DND-41 (cell line): ENCODE data around the gene VASH2.
A peak's percentile ranks its signal among the peaks of the same experiment; 100 is the strongest.

ENCODE experiments used
- ATAC-seq: fragments of 200-7000 bp; cut with Tn5 transposase; 3 replicates; pipeline ENCODE4 v1.9.1; 2021; ENCODE audit warnings: low read depth; ENCODE audit not compliant: insufficient read depth
- DNase-seq: peaks from one replicate; pipeline ENCODE4 v3.0.0-alpha.2; 2020
- H2AFZ ChIP-seq: 2 replicates; pipeline ENCODE4 v1.6.0; 2012; ENCODE audit warnings: low read depth, low read length
- H3K27ac ChIP-seq: 2 replicates; pipeline ENCODE4 v1.5.1; 2012; ENCODE audit warnings: low read length, inconsistent platforms
- H3K27me3 ChIP-seq: fragments of 200-600 bp; sonication (generic); 2 replicates; pipeline ENCODE4 v1.6.0; 2012; ENCODE audit warnings: low read length, mild to moderate bottlenecking, inconsistent platforms; ENCODE audit not compliant: insufficient read depth, poor library complexity
- H3K36me3 ChIP-seq: 2 replicates; pipeline ENCODE4 v1.5.1; 2012; ENCODE audit warnings: low read length, inconsistent platforms; ENCODE audit not compliant: insufficient read depth
- H3K4me1 ChIP-seq: 2 replicates; pipeline ENCODE4 v1.5.1; 2012; ENCODE audit warnings: mild to moderate bottlenecking, low read length; ENCODE audit not compliant: insufficient read depth
- H3K4me2 ChIP-seq: 2 replicates; pipeline ENCODE4 v1.6.0; 2012; ENCODE audit warnings: mild to moderate bottlenecking, moderate library complexity, low read length, inconsistent platforms; ENCODE audit not compliant: insufficient read depth
- H3K4me3 ChIP-seq, 2 experiments: fragments of 200-600 bp in 1 of 2; shearing (Covaris generic) in 1 of 2; 2 replicates each; pipeline ENCODE4 v1.5.1; 2012 to 2016; ENCODE audit warnings: inconsistent platforms in 2 of 2, low read length in 2 of 2, mild to moderate bottlenecking in 2 of 2, low read depth in 1 of 2, moderate library complexity in 1 of 2
- H3K79me2 ChIP-seq: 2 replicates; pipeline ENCODE4 v1.6.0; 2012; ENCODE audit warnings: low read length, inconsistent platforms; ENCODE audit not compliant: insufficient read depth
- H3K9ac ChIP-seq: 2 replicates; pipeline ENCODE4 v1.6.0; 2012; ENCODE audit warnings: low read depth, mild to moderate bottlenecking, inconsistent platforms, low read length, moderate library complexity
- H3K9me3 ChIP-seq: 2 replicates; pipeline ENCODE4 v1.5.1; 2012; ENCODE audit warnings: low read length, moderate library complexity, mild to moderate bottlenecking, inconsistent platforms; ENCODE audit not compliant: insufficient read depth, severe bottlenecking
- H4K20me1 ChIP-seq: 2 replicates; pipeline ENCODE4 v1.6.0; 2012; ENCODE audit warnings: low read length; ENCODE audit not compliant: insufficient read depth
- CTCF ChIP-seq: IDR thresholded peaks from 2 replicates; pipeline ENCODE4 v1.5.1; 2012; ENCODE audit warnings: borderline replicate concordance, low read length, moderate library complexity, mild to moderate bottlenecking; ENCODE audit not compliant: poor library complexity, severe bottlenecking; ENCODE audit errors: extremely low read depth
- EZH2 ChIP-seq: IDR thresholded peaks from 3 replicates; pipeline ENCODE4 v1.6.1; 2012; ENCODE audit warnings: borderline replicate concordance, low read depth, mild to moderate bottlenecking, moderate library complexity, low read length, inconsistent platforms; ENCODE audit not compliant: severe bottlenecking

The VASH2 gene

DNA sequence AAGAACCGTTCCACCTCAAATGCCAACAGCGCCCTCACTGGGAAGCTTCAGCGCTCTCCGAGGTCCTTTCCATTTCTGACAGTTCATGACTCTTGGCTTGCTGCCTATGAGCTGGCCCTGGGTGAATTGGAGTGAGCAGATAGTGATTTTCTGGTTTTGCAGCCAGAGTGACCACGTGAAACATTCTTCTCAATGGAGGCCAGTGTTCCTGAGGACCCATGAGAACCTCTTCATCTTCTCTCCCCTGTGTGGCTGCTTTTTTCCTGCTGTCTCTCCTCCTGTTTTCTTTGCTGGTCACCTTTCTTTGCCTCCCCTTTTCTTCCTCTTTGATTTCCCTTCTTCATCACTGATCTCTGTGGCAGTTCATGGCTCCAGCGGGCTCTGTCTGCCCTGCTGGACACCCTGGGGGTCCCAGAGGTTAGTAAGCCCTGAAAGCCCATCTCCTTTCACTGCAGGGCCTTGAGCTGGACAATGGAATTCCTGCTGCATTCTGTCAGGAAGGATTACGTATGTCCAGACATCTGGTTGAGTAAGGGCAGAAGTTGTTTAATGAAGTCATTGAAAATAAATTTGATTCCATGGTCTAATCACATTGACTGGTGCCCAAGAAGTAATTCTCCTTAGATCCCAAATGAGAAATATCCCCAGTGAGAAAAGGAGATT, 29.9 kb downstream of the VASH2 start:
- TF ChIP-seq CTCF (peak; percentile 11), EZH2 (no peak)
- no peaks in the 10 kb centered on the region for H4K20me1 ChIP-seq
- no peaks in the 10 kb centered on the region for H3K27me3 ChIP-seq
- H2AFZ ChIP-seq: no peak overlapping the region
- H3K9ac ChIP-seq: no peak overlapping the region
- no peak for DNase-seq
- H3K27ac ChIP-seq: no peak overlapping the region
- H3K4me2 ChIP-seq: no peak overlapping the region
- H3K36me3 ChIP-seq: no peaks in the 10 kb centered on the region
- H3K79me2 ChIP-seq: no peaks in the 10 kb centered on the region
- no peak for ATAC-seq
- H3K4me3 ChIP-seq: no peak overlapping the region
- no peaks in the 10 kb centered on the region for H3K9me3 ChIP-seq
- no peaks in the 10 kb centered on the region for H3K4me1 ChIP-seq

DNA sequence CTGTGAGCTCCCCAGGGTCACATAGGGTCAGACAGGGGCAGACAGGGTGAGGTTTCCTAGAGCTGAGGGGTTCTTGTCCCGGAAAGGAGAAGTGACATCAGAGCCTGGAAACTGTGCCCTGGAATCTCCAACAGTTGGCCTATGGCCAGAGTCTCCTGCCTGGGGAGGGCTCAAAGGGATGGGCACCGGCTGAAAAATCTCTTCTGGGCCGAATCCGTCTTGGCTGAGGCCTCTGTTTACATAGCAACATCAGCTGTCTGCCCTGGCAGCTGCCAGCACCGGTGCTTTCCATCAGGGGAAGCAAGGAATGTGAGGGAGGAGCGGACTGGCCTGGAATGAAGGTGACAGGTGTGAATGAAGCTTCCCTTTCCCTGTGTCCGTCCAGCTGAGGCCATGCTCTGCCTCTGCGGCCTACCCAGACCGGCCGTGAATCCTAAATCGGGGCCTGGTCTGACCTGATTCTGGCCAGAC, 30.7 kb downstream of the VASH2 start:
- H3K9ac ChIP-seq: no peak overlapping the region
- H3K4me2 ChIP-seq: no peak overlapping the region
- no peaks in the 10 kb centered on the region for H3K4me1 ChIP-seq
- no peak overlapping the region for H3K27ac ChIP-seq
- no peak for TF ChIP-seq CTCF
- TF ChIP-seq EZH2: no peak
- H3K4me3 ChIP-seq: no peak overlapping the region
- H3K79me2 ChIP-seq: no peaks in the 10 kb centered on the region
- no peaks in the 10 kb centered on the region for H3K27me3 ChIP-seq
- no peak for ATAC-seq
- DNase-seq: no peak
- no peaks in the 10 kb centered on the region for H4K20me1 ChIP-seq
- H3K9me3 ChIP-seq: no peaks in the 10 kb centered on the region
- no peaks in the 10 kb centered on the region for H3K36me3 ChIP-seq
- no peak overlapping the region for H2AFZ ChIP-seq

DNA sequence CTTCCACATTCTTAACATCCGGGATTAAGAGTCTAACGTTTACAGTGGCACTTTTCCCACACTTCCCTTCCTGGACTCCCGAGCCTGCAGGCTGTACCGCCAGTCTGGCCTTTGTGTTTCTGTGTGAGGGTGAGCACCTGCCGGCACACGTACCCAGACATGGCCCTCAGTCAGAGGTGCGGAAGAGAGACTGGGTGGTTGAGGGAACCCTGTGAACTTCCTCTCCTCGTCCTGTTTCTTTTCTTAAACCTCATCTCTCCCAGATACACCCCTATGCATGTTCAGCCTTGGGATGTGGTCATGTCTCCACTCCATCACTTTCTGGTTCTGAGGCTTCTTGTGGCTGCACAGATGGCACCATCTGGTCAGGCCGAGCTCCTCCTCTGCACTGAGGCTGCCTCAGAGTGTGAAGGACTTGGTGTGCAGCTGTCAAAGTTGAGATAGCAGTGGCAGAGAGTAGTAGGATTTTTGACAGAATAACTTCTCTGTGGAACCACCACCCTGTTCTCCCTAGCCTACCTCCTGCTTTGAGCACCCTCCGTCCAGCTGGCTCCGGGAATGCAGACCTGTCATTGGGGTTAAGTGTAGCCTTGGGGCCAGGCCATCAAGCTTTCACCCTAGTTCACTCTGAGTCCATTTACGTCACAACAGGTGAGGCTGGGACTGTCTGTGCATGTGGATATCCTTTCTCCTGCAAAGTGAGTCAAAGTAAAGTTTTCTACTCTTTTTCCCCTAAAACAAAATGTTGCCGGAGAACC, 31.4 kb downstream of the VASH2 start:
- Histone ChIP-seq H3K4me3 (no peak overlapping the region), H3K27me3 (no peaks in the 10 kb centered on the region), H3K79me2 (no peaks in the 10 kb centered on the region), H3K4me1 (no peaks in the 10 kb centered on the region), H3K4me2 (no peak overlapping the region), H3K9me3 (no peaks in the 10 kb centered on the region), H2AFZ (no peak overlapping the region), H4K20me1 (no peaks in the 10 kb centered on the region), H3K9ac (no peak overlapping the region), H3K27ac (no peak overlapping the region), H3K36me3 (no peaks in the 10 kb centered on the region)
- DNase-seq (peak; percentile 19), ATAC-seq (peak; percentile 78)
- no peak for TF ChIP-seq CTCF
- TF ChIP-seq EZH2: no peak
